Effector CD4-positive, alpha-beta T cell (primary cell): ENCODE results near the gene HTR3B.
A peak's percentile ranks its signal among the peaks of the same experiment; 100 is the strongest.

Experiments used
- DNase-seq: peaks from one replicate; pipeline ENCODE4 v3.0.0-alpha.2; 2020

The HTR3B gene

DNA sequence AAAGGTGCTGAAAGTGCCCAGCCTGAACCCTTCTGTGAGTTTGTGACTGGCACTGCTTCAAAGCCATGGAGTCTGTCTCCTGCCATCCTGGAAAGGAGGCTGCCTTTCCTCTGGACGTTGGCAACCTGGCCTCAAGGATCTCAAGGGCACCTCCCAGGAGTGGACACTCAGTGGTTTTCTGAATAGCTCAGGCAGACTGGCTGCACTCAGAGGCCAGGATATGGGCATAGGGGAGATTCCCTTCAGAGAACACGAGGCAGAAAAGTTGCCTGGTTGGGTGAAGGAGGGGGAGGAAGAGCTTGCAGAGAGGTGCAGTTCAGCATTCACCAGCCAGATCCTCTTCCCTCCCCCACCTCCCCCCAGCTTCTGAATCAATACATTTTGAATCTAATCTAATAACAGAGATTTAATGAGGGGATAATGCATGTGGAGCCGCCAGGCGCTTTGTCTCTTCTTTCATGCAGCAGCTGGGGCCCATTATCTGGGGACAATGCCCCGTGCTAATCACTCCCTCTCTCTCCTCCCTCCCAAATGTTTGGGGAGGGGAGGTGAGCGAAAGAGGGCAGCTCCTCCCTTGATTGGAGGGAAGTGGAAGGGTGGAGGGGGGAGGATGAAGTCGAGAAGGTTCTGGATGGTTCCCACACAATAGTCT lies 88.0 kb downstream of the HTR3B start:
- DNase-seq: no peak

DNA sequence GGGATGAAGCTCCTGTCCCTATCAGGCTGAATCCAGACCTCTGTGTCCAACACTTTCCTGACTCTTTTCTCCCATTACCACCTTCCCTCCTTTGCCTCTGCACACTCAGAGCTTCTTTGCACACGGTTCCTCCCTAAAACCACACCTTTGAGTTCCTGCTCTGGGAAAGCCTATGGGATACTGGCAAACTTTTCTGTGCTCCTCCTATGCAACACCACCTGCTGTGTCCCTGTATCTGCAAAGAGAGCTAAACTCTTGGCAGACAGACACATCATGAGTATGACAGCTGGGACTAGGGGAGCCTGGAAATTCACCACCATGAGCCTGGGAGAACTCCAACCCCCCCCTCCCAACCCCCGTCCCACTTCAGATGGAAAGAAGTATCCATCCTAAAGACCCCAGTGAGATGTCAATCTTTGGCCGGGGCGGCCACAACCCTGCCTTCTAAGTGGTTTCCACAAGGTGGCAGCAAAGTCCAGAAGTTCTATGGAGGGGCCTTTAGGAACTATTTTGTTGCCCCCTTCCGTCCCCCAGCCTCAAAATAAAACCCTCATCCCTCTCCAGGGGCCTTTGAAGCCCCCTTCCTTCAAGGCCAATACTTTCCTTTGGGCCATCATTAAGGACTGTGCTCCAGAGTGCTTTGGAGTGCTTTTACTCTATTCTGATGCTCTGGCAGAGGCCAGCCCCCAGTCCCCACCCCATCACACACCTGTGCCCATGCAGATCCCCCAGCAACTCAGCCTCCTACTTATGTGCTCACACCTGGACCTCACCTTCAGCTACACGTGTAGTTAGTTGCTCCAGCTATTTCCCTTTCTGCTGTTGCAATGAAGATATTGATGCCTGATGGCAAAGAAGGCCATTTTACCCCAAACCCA lies 89.7 kb downstream of the HTR3B start:
- DNase-seq: peak; percentile 16
